GM23338 (cell line): ENCODE measurements around the gene NBAS.

Experiments used
- CREB1 ChIP-seq: fragments of 250-450 bp; sonication (Bioruptor Pico); IDR thresholded peaks from 2 replicates; pipeline ENCODE4 v1.5.0; 2020; ENCODE audit warnings: low read depth, mild to moderate bottlenecking, moderate library complexity
- EZH2 ChIP-seq: fragments of 200-600 bp; sonication (generic); IDR thresholded peaks from one replicate; pipeline ENCODE4 v1.8.0; 2017; ENCODE audit warnings: antibody characterized with exemption, mild to moderate bottlenecking, low read depth; ENCODE audit not compliant: unreplicated experiment
- EZH2phosphoT487 ChIP-seq: fragments of 200-600 bp; sonication (generic); IDR thresholded peaks from one replicate; pipeline ENCODE4 v1.8.1; 2018; ENCODE audit warnings: antibody characterized with exemption; ENCODE audit not compliant: unreplicated experiment
- JUNB ChIP-seq: IDR thresholded peaks from one replicate; pipeline ENCODE4 v1.6.1; 2016; ENCODE audit warnings: antibody characterized with exemption; ENCODE audit not compliant: unreplicated experiment
- NANOG ChIP-seq: IDR thresholded peaks from 2 replicates; pipeline ENCODE4 v1.6.1; 2016; ENCODE audit warnings: antibody characterized with exemption, borderline replicate concordance
- POLR2AphosphoS5 ChIP-seq: IDR thresholded peaks from 2 replicates; pipeline ENCODE4 v1.6.1; 2016; ENCODE audit warnings: antibody characterized with exemption, low read depth
- STAT1 ChIP-seq: IDR thresholded peaks from one replicate; pipeline ENCODE4 v1.6.1; 2016; ENCODE audit warnings: antibody characterized with exemption; ENCODE audit not compliant: unreplicated experiment
- ZNF331 ChIP-seq: fragments of 250-450 bp; sonication (Bioruptor Pico); IDR thresholded peaks from 2 replicates; pipeline ENCODE4 v1.5.0; 2020; ENCODE audit warnings: low read depth, mild to moderate bottlenecking, moderate library complexity
- TF ChIP-seq, protein P1 (sequence below), 2 experiments: fragments of 200-600 bp in 1 of 2; sonication (generic) in 1 of 2; conservative IDR thresholded peaks; 2 replicates each; pipeline versions ENCODE4 v1.5.1 to v1.6.1; 2016 to 2017; ENCODE audit warnings: antibody characterized with exemption in 2 of 2, low read depth in 2 of 2, mild to moderate bottlenecking in 2 of 2, moderate library complexity in 1 of 2
- TF ChIP-seq, protein P2 (sequence below): IDR thresholded peaks from one replicate; pipeline ENCODE4 v1.6.1; 2018; ENCODE audit warnings: antibody characterized with exemption; ENCODE audit not compliant: unreplicated experiment
- TF ChIP-seq, protein P3 (sequence below): IDR thresholded peaks from 2 replicates; pipeline ENCODE4 v1.6.1; 2016; ENCODE audit warnings: antibody characterized with exemption
- TF ChIP-seq, protein P4 (sequence below): fragments of 250-450 bp; sonication (Bioruptor Pico); IDR thresholded peaks from 2 replicates; pipeline ENCODE4 v1.5.0; 2020; ENCODE audit warnings: mild to moderate bottlenecking, moderate library complexity

DNA sequence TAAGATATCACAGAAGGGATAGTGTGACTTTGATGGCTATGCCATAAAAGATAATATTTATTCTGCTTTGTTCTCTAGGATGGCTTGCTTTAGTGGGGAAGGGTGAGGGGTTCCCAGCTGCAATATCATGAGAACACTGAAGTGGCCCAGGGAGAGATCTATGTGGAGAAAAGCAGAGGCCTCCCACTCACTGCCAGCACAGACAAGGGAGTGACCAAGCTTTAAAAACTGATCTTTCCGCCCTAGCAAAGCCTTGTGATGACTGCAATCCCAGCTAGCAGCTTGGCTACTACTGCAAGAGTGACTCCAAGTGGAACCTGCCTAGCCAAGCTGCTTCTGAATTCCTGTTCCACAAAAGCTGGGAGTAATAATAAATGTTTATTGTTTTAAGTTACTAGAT lies 22.7 kb upstream of the NBAS start:
- TF ChIP-seq, protein P1, sequence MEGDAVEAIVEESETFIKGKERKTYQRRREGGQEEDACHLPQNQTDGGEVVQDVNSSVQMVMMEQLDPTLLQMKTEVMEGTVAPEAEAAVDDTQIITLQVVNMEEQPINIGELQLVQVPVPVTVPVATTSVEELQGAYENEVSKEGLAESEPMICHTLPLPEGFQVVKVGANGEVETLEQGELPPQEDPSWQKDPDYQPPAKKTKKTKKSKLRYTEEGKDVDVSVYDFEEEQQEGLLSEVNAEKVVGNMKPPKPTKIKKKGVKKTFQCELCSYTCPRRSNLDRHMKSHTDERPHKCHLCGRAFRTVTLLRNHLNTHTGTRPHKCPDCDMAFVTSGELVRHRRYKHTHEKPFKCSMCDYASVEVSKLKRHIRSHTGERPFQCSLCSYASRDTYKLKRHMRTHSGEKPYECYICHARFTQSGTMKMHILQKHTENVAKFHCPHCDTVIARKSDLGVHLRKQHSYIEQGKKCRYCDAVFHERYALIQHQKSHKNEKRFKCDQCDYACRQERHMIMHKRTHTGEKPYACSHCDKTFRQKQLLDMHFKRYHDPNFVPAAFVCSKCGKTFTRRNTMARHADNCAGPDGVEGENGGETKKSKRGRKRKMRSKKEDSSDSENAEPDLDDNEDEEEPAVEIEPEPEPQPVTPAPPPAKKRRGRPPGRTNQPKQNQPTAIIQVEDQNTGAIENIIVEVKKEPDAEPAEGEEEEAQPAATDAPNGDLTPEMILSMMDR (conservative IDR thresholded peaks at IDR 0.05; ENCODE audit: low read depth in 2 of 2), result no peak
- TF ChIP-seq POLR2AphosphoS5 (no peak), NANOG (no peak), EZH2phosphoT487 (no peak), EZH2 (no peak), CREB1 (CRISPR knock-in tag) (no peak), ZNF331 (no peak), STAT1 (no peak), JUNB (no peak)
- TF ChIP-seq, protein P2, sequence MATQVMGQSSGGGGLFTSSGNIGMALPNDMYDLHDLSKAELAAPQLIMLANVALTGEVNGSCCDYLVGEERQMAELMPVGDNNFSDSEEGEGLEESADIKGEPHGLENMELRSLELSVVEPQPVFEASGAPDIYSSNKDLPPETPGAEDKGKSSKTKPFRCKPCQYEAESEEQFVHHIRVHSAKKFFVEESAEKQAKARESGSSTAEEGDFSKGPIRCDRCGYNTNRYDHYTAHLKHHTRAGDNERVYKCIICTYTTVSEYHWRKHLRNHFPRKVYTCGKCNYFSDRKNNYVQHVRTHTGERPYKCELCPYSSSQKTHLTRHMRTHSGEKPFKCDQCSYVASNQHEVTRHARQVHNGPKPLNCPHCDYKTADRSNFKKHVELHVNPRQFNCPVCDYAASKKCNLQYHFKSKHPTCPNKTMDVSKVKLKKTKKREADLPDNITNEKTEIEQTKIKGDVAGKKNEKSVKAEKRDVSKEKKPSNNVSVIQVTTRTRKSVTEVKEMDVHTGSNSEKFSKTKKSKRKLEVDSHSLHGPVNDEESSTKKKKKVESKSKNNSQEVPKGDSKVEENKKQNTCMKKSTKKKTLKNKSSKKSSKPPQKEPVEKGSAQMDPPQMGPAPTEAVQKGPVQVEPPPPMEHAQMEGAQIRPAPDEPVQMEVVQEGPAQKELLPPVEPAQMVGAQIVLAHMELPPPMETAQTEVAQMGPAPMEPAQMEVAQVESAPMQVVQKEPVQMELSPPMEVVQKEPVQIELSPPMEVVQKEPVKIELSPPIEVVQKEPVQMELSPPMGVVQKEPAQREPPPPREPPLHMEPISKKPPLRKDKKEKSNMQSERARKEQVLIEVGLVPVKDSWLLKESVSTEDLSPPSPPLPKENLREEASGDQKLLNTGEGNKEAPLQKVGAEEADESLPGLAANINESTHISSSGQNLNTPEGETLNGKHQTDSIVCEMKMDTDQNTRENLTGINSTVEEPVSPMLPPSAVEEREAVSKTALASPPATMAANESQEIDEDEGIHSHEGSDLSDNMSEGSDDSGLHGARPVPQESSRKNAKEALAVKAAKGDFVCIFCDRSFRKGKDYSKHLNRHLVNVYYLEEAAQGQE, result no peak
- TF ChIP-seq, protein P3, sequence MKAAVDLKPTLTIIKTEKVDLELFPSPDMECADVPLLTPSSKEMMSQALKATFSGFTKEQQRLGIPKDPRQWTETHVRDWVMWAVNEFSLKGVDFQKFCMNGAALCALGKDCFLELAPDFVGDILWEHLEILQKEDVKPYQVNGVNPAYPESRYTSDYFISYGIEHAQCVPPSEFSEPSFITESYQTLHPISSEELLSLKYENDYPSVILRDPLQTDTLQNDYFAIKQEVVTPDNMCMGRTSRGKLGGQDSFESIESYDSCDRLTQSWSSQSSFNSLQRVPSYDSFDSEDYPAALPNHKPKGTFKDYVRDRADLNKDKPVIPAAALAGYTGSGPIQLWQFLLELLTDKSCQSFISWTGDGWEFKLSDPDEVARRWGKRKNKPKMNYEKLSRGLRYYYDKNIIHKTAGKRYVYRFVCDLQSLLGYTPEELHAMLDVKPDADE, result no peak
- TF ChIP-seq, protein P4, sequence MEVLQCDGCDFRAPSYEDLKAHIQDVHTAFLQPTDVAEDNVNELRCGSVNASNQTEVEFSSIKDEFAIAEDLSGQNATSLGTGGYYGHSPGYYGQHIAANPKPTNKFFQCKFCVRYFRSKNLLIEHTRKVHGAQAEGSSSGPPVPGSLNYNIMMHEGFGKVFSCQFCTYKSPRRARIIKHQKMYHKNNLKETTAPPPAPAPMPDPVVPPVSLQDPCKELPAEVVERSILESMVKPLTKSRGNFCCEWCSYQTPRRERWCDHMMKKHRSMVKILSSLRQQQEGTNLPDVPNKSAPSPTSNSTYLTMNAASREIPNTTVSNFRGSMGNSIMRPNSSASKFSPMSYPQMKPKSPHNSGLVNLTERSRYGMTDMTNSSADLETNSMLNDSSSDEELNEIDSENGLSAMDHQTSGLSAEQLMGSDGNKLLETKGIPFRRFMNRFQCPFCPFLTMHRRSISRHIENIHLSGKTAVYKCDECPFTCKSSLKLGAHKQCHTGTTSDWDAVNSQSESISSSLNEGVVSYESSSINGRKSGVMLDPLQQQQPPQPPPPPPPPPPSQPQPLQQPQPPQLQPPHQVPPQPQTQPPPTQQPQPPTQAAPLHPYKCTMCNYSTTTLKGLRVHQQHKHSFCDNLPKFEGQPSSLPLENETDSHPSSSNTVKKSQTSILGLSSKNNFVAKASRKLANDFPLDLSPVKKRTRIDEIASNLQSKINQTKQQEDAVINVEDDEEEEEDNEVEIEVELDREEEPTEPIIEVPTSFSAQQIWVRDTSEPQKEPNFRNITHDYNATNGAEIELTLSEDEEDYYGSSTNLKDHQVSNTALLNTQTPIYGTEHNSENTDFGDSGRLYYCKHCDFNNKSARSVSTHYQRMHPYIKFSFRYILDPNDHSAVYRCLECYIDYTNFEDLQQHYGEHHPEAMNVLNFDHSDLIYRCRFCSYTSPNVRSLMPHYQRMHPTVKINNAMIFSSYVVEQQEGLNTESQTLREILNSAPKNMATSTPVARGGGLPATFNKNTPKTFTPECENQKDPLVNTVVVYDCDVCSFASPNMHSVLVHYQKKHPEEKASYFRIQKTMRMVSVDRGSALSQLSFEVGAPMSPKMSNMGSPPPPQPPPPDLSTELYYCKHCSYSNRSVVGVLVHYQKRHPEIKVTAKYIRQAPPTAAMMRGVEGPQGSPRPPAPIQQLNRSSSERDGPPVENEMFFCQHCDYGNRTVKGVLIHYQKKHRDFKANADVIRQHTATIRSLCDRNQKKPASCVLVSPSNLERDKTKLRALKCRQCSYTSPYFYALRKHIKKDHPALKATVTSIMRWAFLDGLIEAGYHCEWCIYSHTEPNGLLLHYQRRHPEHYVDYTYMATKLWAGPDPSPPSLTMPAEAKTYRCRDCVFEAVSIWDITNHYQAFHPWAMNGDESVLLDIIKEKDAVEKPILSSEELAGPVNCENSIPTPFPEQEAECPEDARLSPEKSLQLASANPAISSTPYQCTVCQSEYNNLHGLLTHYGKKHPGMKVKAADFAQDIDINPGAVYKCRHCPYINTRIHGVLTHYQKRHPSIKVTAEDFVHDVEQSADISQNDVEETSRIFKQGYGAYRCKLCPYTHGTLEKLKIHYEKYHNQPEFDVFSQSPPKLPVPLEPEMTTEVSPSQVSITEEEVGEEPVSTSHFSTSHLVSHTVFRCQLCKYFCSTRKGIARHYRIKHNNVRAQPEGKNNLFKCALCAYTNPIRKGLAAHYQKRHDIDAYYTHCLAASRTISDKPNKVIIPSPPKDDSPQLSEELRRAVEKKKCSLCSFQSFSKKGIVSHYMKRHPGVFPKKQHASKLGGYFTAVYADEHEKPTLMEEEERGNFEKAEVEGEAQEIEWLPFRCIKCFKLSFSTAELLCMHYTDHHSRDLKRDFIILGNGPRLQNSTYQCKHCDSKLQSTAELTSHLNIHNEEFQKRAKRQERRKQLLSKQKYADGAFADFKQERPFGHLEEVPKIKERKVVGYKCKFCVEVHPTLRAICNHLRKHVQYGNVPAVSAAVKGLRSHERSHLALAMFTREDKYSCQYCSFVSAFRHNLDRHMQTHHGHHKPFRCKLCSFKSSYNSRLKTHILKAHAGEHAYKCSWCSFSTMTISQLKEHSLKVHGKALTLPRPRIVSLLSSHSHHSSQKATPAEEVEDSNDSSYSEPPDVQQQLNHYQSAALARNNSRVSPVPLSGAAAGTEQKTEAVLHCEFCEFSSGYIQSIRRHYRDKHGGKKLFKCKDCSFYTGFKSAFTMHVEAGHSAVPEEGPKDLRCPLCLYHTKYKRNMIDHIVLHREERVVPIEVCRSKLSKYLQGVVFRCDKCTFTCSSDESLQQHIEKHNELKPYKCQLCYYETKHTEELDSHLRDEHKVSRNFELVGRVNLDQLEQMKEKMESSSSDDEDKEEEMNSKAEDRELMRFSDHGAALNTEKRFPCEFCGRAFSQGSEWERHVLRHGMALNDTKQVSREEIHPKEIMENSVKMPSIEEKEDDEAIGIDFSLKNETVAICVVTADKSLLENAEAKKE, result no peak
